Astrocyte of the spinal cord (primary cell): ENCODE measurements around the gene SYNDIG1.

Source experiments
- DNase-seq: peaks from one replicate; pipeline ENCODE4 v3.0.0; 2011; ENCODE audit warnings: low read depth, low spot score
- H3K4me3 ChIP-seq: 2 replicates; pipeline ENCODE4 v1.5.1; 2011; ENCODE audit warnings: low read depth, mild to moderate bottlenecking, low read length, moderate library complexity
- in situ Hi-C: cut with HindIII; loops from 2 replicates; pipeline ENCODE4 v1.10.0; 2017; ENCODE audit warnings: low sequenced_read_pairs
- TF ChIP-seq, protein P1 (sequence below): IDR thresholded peaks from 2 replicates; pipeline ENCODE4 v1.5.1; 2012; ENCODE audit warnings: low read depth, mild to moderate bottlenecking, low read length, inconsistent platforms

The SYNDIG1 gene

GRCh38 chr20:24672181-24672880 lies 202.9 kb downstream of the SYNDIG1 start:
- H3K4me3 ChIP-seq, result no peak overlapping the region
- no peak for DNase-seq
- in situ Hi-C loops, result no loop called here
- TF ChIP-seq, protein P1, sequence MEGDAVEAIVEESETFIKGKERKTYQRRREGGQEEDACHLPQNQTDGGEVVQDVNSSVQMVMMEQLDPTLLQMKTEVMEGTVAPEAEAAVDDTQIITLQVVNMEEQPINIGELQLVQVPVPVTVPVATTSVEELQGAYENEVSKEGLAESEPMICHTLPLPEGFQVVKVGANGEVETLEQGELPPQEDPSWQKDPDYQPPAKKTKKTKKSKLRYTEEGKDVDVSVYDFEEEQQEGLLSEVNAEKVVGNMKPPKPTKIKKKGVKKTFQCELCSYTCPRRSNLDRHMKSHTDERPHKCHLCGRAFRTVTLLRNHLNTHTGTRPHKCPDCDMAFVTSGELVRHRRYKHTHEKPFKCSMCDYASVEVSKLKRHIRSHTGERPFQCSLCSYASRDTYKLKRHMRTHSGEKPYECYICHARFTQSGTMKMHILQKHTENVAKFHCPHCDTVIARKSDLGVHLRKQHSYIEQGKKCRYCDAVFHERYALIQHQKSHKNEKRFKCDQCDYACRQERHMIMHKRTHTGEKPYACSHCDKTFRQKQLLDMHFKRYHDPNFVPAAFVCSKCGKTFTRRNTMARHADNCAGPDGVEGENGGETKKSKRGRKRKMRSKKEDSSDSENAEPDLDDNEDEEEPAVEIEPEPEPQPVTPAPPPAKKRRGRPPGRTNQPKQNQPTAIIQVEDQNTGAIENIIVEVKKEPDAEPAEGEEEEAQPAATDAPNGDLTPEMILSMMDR, result no peak

GRCh38 chr20:24672886-24673677 lies 203.7 kb downstream of the SYNDIG1 start:
- H3K4me3 ChIP-seq, result no peak overlapping the region
- in situ Hi-C loops, result no loop called here
- peak; percentile 98 for DNase-seq
- TF ChIP-seq, protein P1, result no peak

DNA sequence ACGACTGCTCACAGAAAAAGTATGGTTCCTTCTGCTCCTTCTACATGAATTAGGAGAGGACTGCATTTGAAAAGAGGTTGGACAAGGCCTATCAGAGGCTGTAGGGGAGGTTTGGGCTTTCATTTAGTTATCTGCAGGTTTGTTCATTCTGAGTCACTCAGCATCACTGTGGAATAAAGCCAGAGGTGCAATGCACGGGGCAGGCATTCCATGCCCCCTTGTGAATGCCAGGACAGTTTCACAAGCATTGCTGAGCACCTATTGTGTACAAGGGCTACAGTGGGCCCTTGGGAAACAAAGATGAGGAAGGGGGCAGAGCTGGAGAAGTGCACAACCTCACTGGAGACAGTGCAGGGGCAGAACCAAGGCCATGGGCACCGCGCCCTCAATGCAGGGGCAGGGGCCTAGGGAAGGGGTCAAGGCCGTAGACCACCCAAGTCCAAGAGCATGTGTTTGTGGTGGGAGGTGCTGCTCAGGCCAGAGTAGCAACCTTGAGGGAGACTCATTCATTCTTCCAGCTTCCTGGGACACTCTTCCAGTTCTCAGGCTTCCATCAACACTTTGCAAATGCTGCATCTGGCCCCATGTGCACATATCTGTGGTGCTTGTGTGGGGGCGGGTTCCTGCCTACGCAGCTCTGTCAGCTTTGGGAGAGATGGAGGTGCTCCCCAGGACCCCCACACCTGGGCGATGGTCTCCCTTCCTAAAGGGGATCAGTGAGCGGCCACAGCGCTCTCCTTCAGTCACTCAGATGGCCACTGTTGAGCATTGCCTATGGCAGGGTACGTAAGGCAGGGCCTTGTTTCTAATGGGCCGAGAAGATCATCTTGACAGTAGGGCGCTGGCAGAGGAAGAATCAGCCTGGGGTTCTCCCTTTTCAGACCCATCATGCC lies 204.5 kb downstream of the SYNDIG1 start:
- peak; percentile 62 for DNase-seq
- in situ Hi-C loops, result no loop called here
- TF ChIP-seq, protein P1, result no peak
- H3K4me3 ChIP-seq, result no peak overlapping the region

- TF ChIP-seq, protein P1, result no peak
- DNase-seq, result no peak
Measured at GRCh38 chr20:24674921-24675605, 205.6 kb downstream of the SYNDIG1 start.

DNA sequence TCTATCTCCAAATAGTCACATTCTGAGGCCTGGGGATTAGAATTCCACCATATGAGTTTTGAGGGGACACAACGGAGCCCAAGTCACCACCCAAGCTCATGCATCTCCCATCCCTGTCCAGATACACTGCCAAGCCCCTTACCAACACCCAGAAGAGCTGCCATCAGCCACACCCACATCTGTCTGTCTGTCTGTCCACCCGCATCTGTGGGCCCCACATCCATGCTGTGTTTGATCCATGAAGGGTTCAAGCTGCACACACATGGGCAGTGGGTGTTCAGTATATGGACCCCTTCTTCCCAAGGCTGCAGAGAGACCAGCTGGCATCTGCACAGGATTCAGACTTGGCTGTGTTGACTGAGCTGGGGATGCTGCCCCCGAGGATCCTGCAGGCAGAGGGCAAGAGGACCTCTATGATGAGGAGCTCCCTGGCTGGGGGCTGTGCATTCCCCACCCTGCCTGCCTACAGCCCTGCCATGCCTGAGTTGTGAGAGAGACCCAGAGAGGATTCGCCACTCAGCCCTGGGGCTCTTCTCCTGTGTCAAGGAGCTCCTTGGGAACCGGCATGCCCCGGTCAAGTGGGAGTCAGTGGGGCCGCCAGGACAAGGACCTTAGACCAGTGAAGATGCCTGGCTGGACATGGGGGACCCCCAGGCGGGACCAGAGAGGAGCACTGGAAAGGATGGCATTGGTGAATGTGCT lies 206.4 kb downstream of the SYNDIG1 start:
- H3K4me3 ChIP-seq, result no peak overlapping the region
- TF ChIP-seq, protein P1, result no peak
- in situ Hi-C loops, result no loop called here
- DNase-seq, result no peak

More at GRCh38 chr20:24674921-24675605, 205.6 kb downstream of the SYNDIG1 start:
- in situ Hi-C loops, result no loop called here
- H3K4me3 ChIP-seq, result no peak overlapping the region
